Natural killer cell (primary cell): ENCODE data around the gene ST6GALNAC3. TPM values are rescaled to one million over a fixed set of nuclear protein-coding genes. Genes with fewer than 3 reads are reported as not detected.

Experiments
- ATAC-seq, 3 donors: fragments of 150-1000 bp in 2 of 3; fragments of 200-7000 bp in 1 of 3; cut with Tn5 transposase; 1 replicate in 1 of 3; 2 replicates in 2 of 3; pipeline ENCODE4 v1.10.0; 2021; ENCODE audit warnings: mild to moderate bottlenecking in 2 of 3, moderate library complexity in 2 of 3
- DNase-seq, 2 donors: peaks; one replicate each; pipeline versions ENCODE4 v3.0.0 to v3.0.0-alpha.2; 2013 to 2021; ENCODE audit warnings: mixed read lengths in 1 of 2
- H3K27ac ChIP-seq: one replicate; pipeline ENCODE4 v1.5.1; 2013; ENCODE audit warnings: mild to moderate bottlenecking, low read length
- H3K27me3 ChIP-seq: one replicate; pipeline ENCODE4 v1.6.1; 2013; ENCODE audit warnings: low read length; ENCODE audit not compliant: control insufficient read depth, insufficient read depth
- H3K36me3 ChIP-seq: one replicate; pipeline ENCODE4 v1.6.1; 2013; ENCODE audit warnings: low read length; ENCODE audit not compliant: control insufficient read depth, insufficient read depth
- H3K4me1 ChIP-seq: one replicate; pipeline ENCODE4 v1.6.1; 2013; ENCODE audit warnings: low read length; ENCODE audit not compliant: control insufficient read depth, insufficient read depth
- H3K4me3 ChIP-seq: one replicate; pipeline ENCODE4 v1.5.1; 2013; ENCODE audit warnings: low read length
- H3K9me3 ChIP-seq: one replicate; pipeline ENCODE4 v1.6.1; 2013; ENCODE audit warnings: low read length; ENCODE audit not compliant: control insufficient read depth, insufficient read depth
- H3K27ac Mint-ChIP-seq, 2 donors: one replicate each; pipeline ENCODE4 v1.8.0; 2022; ENCODE audit warnings: mild to moderate bottlenecking in 2 of 2, mixed read lengths in 2 of 2, moderate library complexity in 1 of 2
- H3K27me3 Mint-ChIP-seq, 2 donors: one replicate each; pipeline ENCODE4 v1.8.0; 2022; ENCODE audit warnings: low read depth in 2 of 2, mixed read lengths in 2 of 2
- H3K36me3 Mint-ChIP-seq: one replicate; pipeline ENCODE4 v1.8.0; 2022; ENCODE audit warnings: mixed read lengths
- H3K4me1 Mint-ChIP-seq, 2 donors: one replicate each; pipeline ENCODE4 v1.8.0; 2022; ENCODE audit warnings: mixed read lengths in 2 of 2
- H3K4me3 Mint-ChIP-seq: one replicate; pipeline ENCODE4 v1.8.0; 2022; ENCODE audit warnings: mild to moderate bottlenecking, moderate library complexity, mixed read lengths
- H3K9me3 Mint-ChIP-seq, 2 donors: one replicate each; pipeline ENCODE4 v1.8.0; 2022; ENCODE audit warnings: mixed read lengths in 2 of 2
- WGBS: methylation state at CpG from one replicate; pipeline ENCODE4 v1.1.7; 2013; ENCODE audit warnings: missing lambda C conversion rate; ENCODE audit not compliant: insufficient coverage; 5-methylcytosine and 5-hydroxymethylcytosine counted together
- intact Hi-C: fragments of 100-400 bp; cut with micrococcal nuclease; formaldehyde crosslinking; loops from one replicate; pipeline ENCODE4 v1.14.2; 2022
- total RNA-seq, 4 donors: library from RNA; stranded (reverse); fragments of 120-200 nt in 1 of 4; gene quantifications; one replicate each; pipeline versions ENCODE4 v1.2.3 to v1.2.4, GENCODE V29; 2013 to 2022
- TF ChIP-seq, protein P1 (sequence below): fragments of 200-600 bp; IDR thresholded peaks from one replicate; pipeline ENCODE4 v1.8.0; 2022; ENCODE audit warnings: antibody characterized with exemption

ST6GALNAC3 gene
- total RNA-seq, 3 donors from 2014 or later (not counting 1 experiment from before 2014, with no cell fraction given): not detected

- no peak overlapping the region for H3K4me3 Mint-ChIP-seq
- DNase-seq (no peak), ATAC-seq (no peak)
- Histone ChIP-seq H3K27ac (no peak overlapping the region), H3K36me3 (no peaks in the 10 kb centered on the region), H3K9me3 (no peaks in the 10 kb centered on the region), H3K27me3 (no peaks in the 10 kb centered on the region), H3K4me3 (no peak overlapping the region), H3K4me1 (no peaks in the 10 kb centered on the region)
- peaks cover 3% of the 10 kb centered on the region in 2 donors for H3K9me3 Mint-ChIP-seq
- H3K27ac Mint-ChIP-seq: no peak overlapping the region
- no peaks in the 10 kb centered on the region for H3K27me3 Mint-ChIP-seq
- no peaks in the 10 kb centered on the region for H3K4me1 Mint-ChIP-seq
- TF ChIP-seq, protein P1, sequence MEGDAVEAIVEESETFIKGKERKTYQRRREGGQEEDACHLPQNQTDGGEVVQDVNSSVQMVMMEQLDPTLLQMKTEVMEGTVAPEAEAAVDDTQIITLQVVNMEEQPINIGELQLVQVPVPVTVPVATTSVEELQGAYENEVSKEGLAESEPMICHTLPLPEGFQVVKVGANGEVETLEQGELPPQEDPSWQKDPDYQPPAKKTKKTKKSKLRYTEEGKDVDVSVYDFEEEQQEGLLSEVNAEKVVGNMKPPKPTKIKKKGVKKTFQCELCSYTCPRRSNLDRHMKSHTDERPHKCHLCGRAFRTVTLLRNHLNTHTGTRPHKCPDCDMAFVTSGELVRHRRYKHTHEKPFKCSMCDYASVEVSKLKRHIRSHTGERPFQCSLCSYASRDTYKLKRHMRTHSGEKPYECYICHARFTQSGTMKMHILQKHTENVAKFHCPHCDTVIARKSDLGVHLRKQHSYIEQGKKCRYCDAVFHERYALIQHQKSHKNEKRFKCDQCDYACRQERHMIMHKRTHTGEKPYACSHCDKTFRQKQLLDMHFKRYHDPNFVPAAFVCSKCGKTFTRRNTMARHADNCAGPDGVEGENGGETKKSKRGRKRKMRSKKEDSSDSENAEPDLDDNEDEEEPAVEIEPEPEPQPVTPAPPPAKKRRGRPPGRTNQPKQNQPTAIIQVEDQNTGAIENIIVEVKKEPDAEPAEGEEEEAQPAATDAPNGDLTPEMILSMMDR: no peak
- no peaks in the 10 kb centered on the region for H3K36me3 Mint-ChIP-seq
- intact Hi-C loops: no loop called here
- WGBS: 18% methylated on average over 2 of the region's 3 CpGs
Observed at GRCh38 chr1:76463849-76464248, 389.3 kb downstream of the ST6GALNAC3 start.

DNA sequence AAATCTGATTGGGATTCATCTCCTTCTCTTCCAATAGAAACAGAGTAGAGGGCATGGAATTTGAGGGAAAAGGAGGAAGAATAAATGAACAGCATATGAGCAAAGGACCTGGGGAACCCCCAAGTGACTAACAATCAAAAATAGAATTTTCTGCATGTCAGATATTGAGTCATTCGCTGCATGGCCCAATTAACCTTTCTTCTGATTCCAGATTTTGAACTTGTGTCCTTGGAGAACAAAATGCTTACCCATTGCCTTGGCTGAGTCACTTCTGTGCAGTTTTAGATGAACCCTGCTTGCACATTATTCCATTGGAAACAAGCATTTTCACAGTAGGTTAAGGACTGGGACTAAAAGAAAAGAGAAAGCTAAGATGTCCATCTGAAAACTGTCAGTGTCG, 390.5 kb downstream of the ST6GALNAC3 start:
- Mint-ChIP-seq H3K27me3 (no peaks in the 10 kb centered on the region), H3K36me3 (no peaks in the 10 kb centered on the region), H3K9me3 (peaks cover 3% of the 10 kb centered on the region in 2 donors), H3K27ac (no peak overlapping the region), H3K4me1 (no peaks in the 10 kb centered on the region), H3K4me3 (no peak overlapping the region)
- DNase-seq (no peak), ATAC-seq (no peak)
- Histone ChIP-seq H3K4me1 (no peaks in the 10 kb centered on the region), H3K36me3 (no peaks in the 10 kb centered on the region), H3K4me3 (no peak overlapping the region), H3K27me3 (no peaks in the 10 kb centered on the region), H3K9me3 (no peaks in the 10 kb centered on the region), H3K27ac (no peak overlapping the region)
- intact Hi-C loops: no loop called here
- WGBS: 91% methylated on average over 2 of the region's 2 CpGs
- TF ChIP-seq, protein P1: no peak

- no peaks in the 10 kb centered on the region for H3K4me1 Mint-ChIP-seq
- 100% methylated on average over 1 of the region's 1 CpG for WGBS
- TF ChIP-seq, protein P1: no peak
- H3K27me3 ChIP-seq: no peaks in the 10 kb centered on the region
- no peak overlapping the region for H3K4me3 Mint-ChIP-seq
- no peak overlapping the region for H3K4me3 ChIP-seq
- H3K27me3 Mint-ChIP-seq: no peaks in the 10 kb centered on the region
- no peak overlapping the region for H3K27ac Mint-ChIP-seq
- H3K9me3 ChIP-seq: no peaks in the 10 kb centered on the region
- no peak overlapping the region for H3K27ac ChIP-seq
- H3K4me1 ChIP-seq: no peaks in the 10 kb centered on the region
- intact Hi-C loops: no loop called here
- peaks cover 5 to 8% of the 10 kb centered on the region in 2 donors for H3K9me3 Mint-ChIP-seq
- ATAC-seq (no peak), DNase-seq (no peak)
- no peaks in the 10 kb centered on the region for H3K36me3 Mint-ChIP-seq
- H3K36me3 ChIP-seq: no peaks in the 10 kb centered on the region
Observed at GRCh38 chr1:76470166-76470565, 395.6 kb downstream of the ST6GALNAC3 start.

- Mint-ChIP-seq H3K27me3 (no peaks in the 10 kb centered on the region), H3K4me3 (no peak overlapping the region), H3K36me3 (no peaks in the 10 kb centered on the region), H3K4me1 (no peaks in the 10 kb centered on the region), H3K27ac (no peak overlapping the region), H3K9me3 (peaks cover 5 to 10% of the 10 kb centered on the region in 2 donors)
- H3K27me3 ChIP-seq: no peaks in the 10 kb centered on the region
- TF ChIP-seq, protein P1: no peak
- no peaks in the 10 kb centered on the region for H3K36me3 ChIP-seq
- H3K4me3 ChIP-seq: no peak overlapping the region
- H3K4me1 ChIP-seq: no peaks in the 10 kb centered on the region
- intact Hi-C loops: no loop called here
- H3K27ac ChIP-seq: no peak overlapping the region
- H3K9me3 ChIP-seq: no peaks in the 10 kb centered on the region
- DNase-seq (no peak), ATAC-seq (no peak)
Observed at GRCh38 chr1:76471536-76471935, 397.0 kb downstream of the ST6GALNAC3 start.
